H1 (cell line): ENCODE results near the gene ERP29. TPM values are rescaled to one million over a fixed set of nuclear protein-coding genes. Genes with fewer than 3 reads are reported as not detected.

ENCODE experiments used
- CTCF ChIA-PET: fragments of 300-600 bp; sonication (Branson Sonifier 250); formaldehyde crosslinking; loops from one replicate; lab custom pipeline; 2021; ENCODE audit not compliant: partially characterized antibody; lab: Charles Lee
- POLR2A ChIA-PET: fragments of 300-600 bp; sonication (Branson Sonifier 250); formaldehyde crosslinking; loops from one replicate; lab custom pipeline; 2021; ENCODE audit warnings: inconsistent platforms; ENCODE audit not compliant: partially characterized antibody; lab: Charles Lee
- DNase-seq, 2 experiments: peaks; one replicate each; pipeline versions ENCODE4 v3.0.0 to v3.0.0-alpha.2; 2010 to 2022; ENCODE audit warnings: low spot score in 2 of 2, low read depth in 1 of 2, mixed read lengths in 1 of 2
- FAIRE-seq: peaks from 2 replicates; lab custom pipeline; 2011; peaks lifted over from hg19 to GRCh38; lab: Jason Lieb, UNC
- H2AFZ ChIP-seq: 2 replicates; pipeline ENCODE4 v1.8.1; 2012; ENCODE audit warnings: low read length, inconsistent platforms
- H2AK5ac ChIP-seq: 2 replicates; pipeline ENCODE4 v1.6.1; 2013; ENCODE audit warnings: low read depth, low read length
- H2BK120ac ChIP-seq: replicated peaks from 2 replicates; pipeline ENCODE3; 2013; ENCODE audit warnings: low read depth, low read length, inconsistent platforms
- H2BK12ac ChIP-seq: 2 replicates; pipeline ENCODE4 v1.6.1; 2013; ENCODE audit warnings: low read depth, low read length
- H2BK15ac ChIP-seq: 2 replicates; pipeline ENCODE4 v1.6.1; 2013; ENCODE audit warnings: low read length
- H2BK20ac ChIP-seq: 2 replicates; pipeline ENCODE4 v1.6.1; 2013; ENCODE audit warnings: low read length
- H2BK5ac ChIP-seq: 2 replicates; pipeline ENCODE4 v1.6.1; 2013; ENCODE audit warnings: low read depth, low read length
- H3K14ac ChIP-seq: 2 replicates; pipeline ENCODE4 v1.6.1; 2013; ENCODE audit warnings: inconsistent platforms; ENCODE audit not compliant: insufficient read length
- H3K18ac ChIP-seq: 2 replicates; pipeline ENCODE4 v1.6.1; 2013; ENCODE audit warnings: low read length; ENCODE audit errors: extremely low read depth
- H3K23ac ChIP-seq: 2 replicates; pipeline ENCODE4 v1.6.1; 2013; ENCODE audit warnings: inconsistent platforms; ENCODE audit not compliant: insufficient read length
- H3K23me2 ChIP-seq: 2 replicates; pipeline ENCODE4 v1.6.1; 2013; ENCODE audit warnings: low read depth, low read length
- H3K27ac ChIP-seq: 2 replicates; pipeline ENCODE4 v1.6.1; 2011; ENCODE audit warnings: low read depth, low read length, inconsistent platforms
- H3K27me3 ChIP-seq, 4 experiments: replicated peaks in 1 of 4; 1 replicate in 1 of 4; 2 replicates in 3 of 4; pipeline versions ENCODE4 v1.6.1 to v1.8.1; 2011 to 2013; ENCODE audit warnings: low read length in 3 of 4, mild to moderate bottlenecking in 3 of 4, inconsistent platforms in 2 of 4, mixed read lengths in 2 of 4, moderate library complexity in 1 of 4; ENCODE audit not compliant: control insufficient read depth in 3 of 4, insufficient read depth in 3 of 4; ENCODE audit errors: extremely low read depth in 1 of 4
- H3K36me3 ChIP-seq, 4 experiments: 2 replicates each; pipeline versions ENCODE4 v1.6.1 to v1.8.1; 2011 to 2013; ENCODE audit warnings: mild to moderate bottlenecking in 4 of 4, low read length in 3 of 4, moderate library complexity in 2 of 4, control low read depth in 1 of 4, inconsistent platforms in 1 of 4; ENCODE audit not compliant: insufficient read depth in 4 of 4, control insufficient read depth in 2 of 4
- H3K4ac ChIP-seq: replicated peaks from 2 replicates; pipeline ENCODE3; 2013; ENCODE audit warnings: low read length, low read depth, mixed read lengths, inconsistent platforms; ENCODE audit not compliant: insufficient read length
- H3K4me1 ChIP-seq, 4 experiments: replicated peaks in 1 of 4; 1 replicate in 1 of 4; 2 replicates in 3 of 4; pipeline versions ENCODE4 v1.6.1 to v1.8.1; 2011 to 2013; ENCODE audit warnings: low read length in 3 of 4, inconsistent platforms in 2 of 4, mixed read lengths in 1 of 4; ENCODE audit not compliant: insufficient read depth in 4 of 4, control insufficient read depth in 3 of 4
- H3K4me2 ChIP-seq, 2 experiments: 2 replicates each; pipeline versions ENCODE4 v1.6.1 to v1.8.1; 2011 to 2013; ENCODE audit warnings: low read depth in 2 of 2, low read length in 2 of 2, control low read depth in 1 of 2, inconsistent platforms in 1 of 2, mild to moderate bottlenecking in 1 of 2; ENCODE audit not compliant: insufficient read depth in 1 of 2
- H3K4me3 ChIP-seq, 4 experiments: fragments of 200-600, 300-600 bp in 1 of 4; sonication (generic), shearing (Covaris generic), sonication (Bioruptor Twin) in 1 of 4; 2 replicates each; pipeline versions ENCODE4 v1.5.1 to v1.8.1; 2011 to 2016; ENCODE audit warnings: low read length in 4 of 4, low read depth in 3 of 4, control low read depth in 2 of 4, inconsistent platforms in 2 of 4, mild to moderate bottlenecking in 2 of 4, mixed read lengths in 1 of 4, moderate library complexity in 1 of 4; ENCODE audit not compliant: insufficient read depth in 2 of 4; ENCODE audit errors: extremely low read depth in 1 of 4
- H3K56ac ChIP-seq: replicated peaks from 2 replicates; pipeline ENCODE3; 2013; ENCODE audit warnings: low read depth, mild to moderate bottlenecking, mixed read lengths, low read length, inconsistent platforms; ENCODE audit not compliant: insufficient read length
- H3K79me1 ChIP-seq: 2 replicates; pipeline ENCODE4 v1.6.1; 2013; ENCODE audit warnings: low read depth, low read length, control low read depth
- H3K79me2 ChIP-seq, 2 experiments: 2 replicates each; pipeline versions ENCODE4 v1.6.1 to v1.8.1; 2012 to 2013; ENCODE audit warnings: low read length in 2 of 2, mild to moderate bottlenecking in 2 of 2, inconsistent platforms in 1 of 2; ENCODE audit not compliant: insufficient read depth in 2 of 2, control insufficient read depth in 1 of 2
- H3K9ac ChIP-seq, 4 experiments: replicated peaks in 1 of 4; 1 replicate in 1 of 4; 2 replicates in 3 of 4; pipeline versions ENCODE4 v1.6.1 to v1.8.1; 2011 to 2013; ENCODE audit warnings: low read depth in 3 of 4, low read length in 3 of 4, control low read depth in 2 of 4, mild to moderate bottlenecking in 2 of 4, moderate library complexity in 2 of 4, inconsistent platforms in 1 of 4; ENCODE audit errors: extremely low read depth in 1 of 4
- H3K9me3 ChIP-seq, 2 experiments: 2 replicates each; pipeline versions ENCODE4 v1.6.1 to v1.8.1; 2012 to 2013; ENCODE audit warnings: mild to moderate bottlenecking in 2 of 2, moderate library complexity in 2 of 2, control low read depth in 1 of 2, inconsistent platforms in 1 of 2, low read depth in 1 of 2, low read length in 1 of 2, mixed read lengths in 1 of 2; ENCODE audit not compliant: insufficient read depth in 2 of 2
- H4K20me1 ChIP-seq, 2 experiments: replicated peaks in 1 of 2; 2 replicates each; pipeline versions ENCODE3 to v1.8.1; 2011 to 2013; ENCODE audit warnings: inconsistent platforms in 2 of 2, low read length in 2 of 2, mild to moderate bottlenecking in 1 of 2; ENCODE audit not compliant: insufficient read depth in 2 of 2, control insufficient read depth in 1 of 2
- H4K5ac ChIP-seq: 2 replicates; pipeline ENCODE4 v1.6.1; 2013; ENCODE audit warnings: low read length, low read depth, mixed read lengths, inconsistent platforms; ENCODE audit not compliant: insufficient read length
- H4K8ac ChIP-seq: 2 replicates; pipeline ENCODE4 v1.8.0; 2013; ENCODE audit warnings: mild to moderate bottlenecking, moderate library complexity, low read length, inconsistent platforms; ENCODE audit not compliant: insufficient read depth; ENCODE audit errors: extremely low read depth
- H4K91ac ChIP-seq: replicated peaks from 2 replicates; pipeline ENCODE3; 2013; ENCODE audit warnings: low read length, mixed read lengths, inconsistent platforms; ENCODE audit not compliant: insufficient read length
- EP300 ChIP-seq, 2 experiments: IDR thresholded peaks; 1 replicate in 1 of 2; 2 replicates in 1 of 2; pipeline ENCODE4 v1.6.1; 2011 to 2012; ENCODE audit warnings: low read depth in 2 of 2, low read length in 2 of 2, mild to moderate bottlenecking in 2 of 2, borderline replicate concordance in 1 of 2, inconsistent platforms in 1 of 2, moderate library complexity in 1 of 2
- KDM4A ChIP-seq: IDR thresholded peaks from one replicate; pipeline ENCODE4 v1.7.1; 2012; ENCODE audit warnings: low read depth, mild to moderate bottlenecking, moderate library complexity, low read length, inconsistent platforms; ENCODE audit not compliant: severe bottlenecking
- SIRT6 ChIP-seq: IDR thresholded peaks from one replicate; pipeline ENCODE4 v1.7.1; 2012; ENCODE audit warnings: low read length, inconsistent platforms
- YY1 ChIP-seq: IDR thresholded peaks from 2 replicates; pipeline ENCODE4 v1.6.1; 2011; ENCODE audit warnings: low read depth, mild to moderate bottlenecking, low read length
- WGBS, 2 experiments: shearing (Covaris generic) in 1 of 2; methylation state at CpG; one replicate each; pipeline versions ENCODE4 v1.1.6 to v1.1.7; 2013 to 2015; ENCODE audit warnings: low lambda C conversion rate in 2 of 2, mixed read lengths in 2 of 2, inconsistent platforms in 1 of 2, low coverage in 1 of 2, missing lambda C conversion rate in 1 of 2; ENCODE audit not compliant: insufficient replicate concordance in 2 of 2, insufficient coverage in 1 of 2, insufficient read length in 1 of 2; ENCODE audit errors: extremely low coverage in 1 of 2, missing lambda C conversion rate in 1 of 2; 5-methylcytosine and 5-hydroxymethylcytosine counted together
- polyA plus RNA-seq, 7 experiments: library from polyadenylated mRNA; depleted of rRNA in 3 of 7; stranded (reverse) in 5 of 7; unstranded in 2 of 7; fragments of >200 nt in 5 of 7; fragments of 200-250 nt in 2 of 7; gene quantifications; 1 replicate in 5 of 7; 2 replicates in 1 of 7; 4 replicates in 1 of 7; pipeline versions ENCODE4 v1.2.1 to v1.2.3, GENCODE V29; 2011 to 2013; ENCODE audit warnings: missing spikeins in 2 of 7, mixed read lengths in 2 of 7
- total RNA-seq: library from RNA; stranded (reverse); fragmentation: NEBNext Ultra II Directional; extraction: Animal tissue kit (Norgen Biotek cat#: 25700); gene quantifications from 2 replicates; pipeline ENCODE4 v1.2.1, GENCODE V29; 2021

Gene ERP29
- total and polyA plus RNA-seq, 2 of the 8 experiments (the other 6 are each of a cell fraction or from before 2014, with no cell fraction given), result 88.7 to 171 TPM

DNA sequence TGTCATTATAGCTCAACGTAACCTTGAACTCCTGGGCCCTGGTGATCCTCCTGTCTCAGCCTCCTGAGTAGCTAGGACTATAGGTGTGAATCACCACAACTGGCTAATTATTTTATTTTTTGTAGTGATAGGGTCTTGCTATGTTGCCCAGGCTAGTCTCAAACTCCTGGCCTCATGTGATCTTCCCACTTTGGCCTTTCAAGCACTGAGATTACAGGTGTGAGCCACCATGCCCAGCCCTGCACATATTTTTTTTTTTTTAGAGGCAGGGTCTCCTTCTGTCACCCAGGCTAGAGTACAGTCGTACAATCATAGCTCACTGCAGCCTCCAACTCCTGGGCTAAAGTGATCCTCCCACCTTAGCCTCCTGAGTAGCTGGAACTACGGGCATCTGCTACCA is 9.2 kb upstream of the ERP29 start:
- Histone ChIP-seq H4K20me1 (no peaks in the 10 kb centered on the region), H3K79me1 (no peaks in the 10 kb centered on the region), H3K23ac (no peak overlapping the region), H2BK5ac (no peak overlapping the region), H4K8ac (no peak overlapping the region), H2BK120ac (no peak overlapping the region), H3K18ac (no peak overlapping the region), H2BK15ac (no peak overlapping the region), H2AFZ (no peak overlapping the region), H3K56ac (no peak overlapping the region), H2BK12ac (no peak overlapping the region), H3K36me3 (no peaks in the 10 kb centered on the region), H3K27ac (no peak overlapping the region), H3K23me2 (no peaks in the 10 kb centered on the region), H3K4me1 (no peaks in the 10 kb centered on the region), H3K9ac (no peak overlapping the region), H2BK20ac (no peak overlapping the region), H3K14ac (no peak overlapping the region), H3K9me3 (no peaks in the 10 kb centered on the region), H3K27me3 (no peaks in the 10 kb centered on the region), H3K4ac (no peak overlapping the region), H3K79me2 (no peaks in the 10 kb centered on the region), H4K5ac (no peak overlapping the region), H3K4me2 (no peak overlapping the region), H4K91ac (no peak overlapping the region), H3K4me3 (no peak overlapping the region), H2AK5ac (no peak overlapping the region)
- 94% methylated on average over 3 of the region's 3 CpGs; no CpG with 5 or more reads in 1 of the 2 experiments for WGBS, 2 experiments
- ChIA-PET POLR2A (interaction anchor here (1.4 to 4.4 kb wide), 2 partner anchors 9 to 10 kb away, joined by 6 to 32 read pairs; partner anchors contain the start of genes ERP29 and TMEM116), CTCF (interaction anchor here (0.6 to 2.0 kb wide), 6 partner anchors 10 to 291 kb away, joined by 3 to 6 read pairs (median 3); no protein-coding TSS in a partner anchor)
- DNase-seq (no peak), FAIRE-seq (no peak)
- TF ChIP-seq EP300 (IDR thresholded peaks at IDR 0.05; ENCODE audit: borderline replicate concordance in 1 of 2, low read depth in 2 of 2, low read length in 2 of 2) (no peak), KDM4A (no peak), YY1 (no peak), SIRT6 (no peak)
